ENCODE results near the gene ANO6.

DNA sequence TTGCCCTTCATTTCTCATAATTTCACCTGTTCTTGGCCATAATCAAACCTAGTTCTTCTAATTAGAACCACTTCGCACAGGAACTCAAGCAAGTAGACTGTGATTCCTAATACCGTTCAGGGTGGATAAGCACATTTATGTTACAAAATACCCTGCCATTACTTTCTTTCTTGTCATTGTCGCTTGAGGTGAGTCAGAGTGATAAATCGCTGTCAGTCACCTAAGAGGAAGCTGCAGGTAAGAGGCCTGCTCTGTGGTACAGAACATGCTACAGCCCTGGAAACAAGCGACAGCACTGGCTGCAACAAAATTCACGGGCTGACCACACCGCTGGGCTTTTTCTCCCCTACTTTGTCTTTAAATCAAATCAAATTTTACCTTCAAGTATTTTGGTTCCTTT is 218.2 kb downstream of the ANO6 start:
- no peak for TF ChIP-seq ZFX (IDR thresholded peaks at IDR 0.05; ENCODE audit: borderline replicate concordance)
- TF ChIP-seq, protein P1, sequence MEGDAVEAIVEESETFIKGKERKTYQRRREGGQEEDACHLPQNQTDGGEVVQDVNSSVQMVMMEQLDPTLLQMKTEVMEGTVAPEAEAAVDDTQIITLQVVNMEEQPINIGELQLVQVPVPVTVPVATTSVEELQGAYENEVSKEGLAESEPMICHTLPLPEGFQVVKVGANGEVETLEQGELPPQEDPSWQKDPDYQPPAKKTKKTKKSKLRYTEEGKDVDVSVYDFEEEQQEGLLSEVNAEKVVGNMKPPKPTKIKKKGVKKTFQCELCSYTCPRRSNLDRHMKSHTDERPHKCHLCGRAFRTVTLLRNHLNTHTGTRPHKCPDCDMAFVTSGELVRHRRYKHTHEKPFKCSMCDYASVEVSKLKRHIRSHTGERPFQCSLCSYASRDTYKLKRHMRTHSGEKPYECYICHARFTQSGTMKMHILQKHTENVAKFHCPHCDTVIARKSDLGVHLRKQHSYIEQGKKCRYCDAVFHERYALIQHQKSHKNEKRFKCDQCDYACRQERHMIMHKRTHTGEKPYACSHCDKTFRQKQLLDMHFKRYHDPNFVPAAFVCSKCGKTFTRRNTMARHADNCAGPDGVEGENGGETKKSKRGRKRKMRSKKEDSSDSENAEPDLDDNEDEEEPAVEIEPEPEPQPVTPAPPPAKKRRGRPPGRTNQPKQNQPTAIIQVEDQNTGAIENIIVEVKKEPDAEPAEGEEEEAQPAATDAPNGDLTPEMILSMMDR (IDR thresholded peaks at IDR 0.05) = no peak
